Ammon's horn (tissue), 1 donor: ENCODE data around the gene HOXB9.

Experiments
- DNase-seq: peaks from one replicate; pipeline ENCODE4 v3.0.0-alpha.2; 2016; ENCODE audit warnings: low spot score

The HOXB9 gene

GRCh38 chr17:48596000-48596734 is 30.0 kb downstream of the HOXB9 start:
- DNase-seq, result no peak

- no peak for DNase-seq
Observed at GRCh38 chr17:48595278-48595999, 30.7 kb downstream of the HOXB9 start.

GRCh38 chr17:48594538-48595277 is 31.4 kb downstream of the HOXB9 start:
- no peak for DNase-seq

DNA sequence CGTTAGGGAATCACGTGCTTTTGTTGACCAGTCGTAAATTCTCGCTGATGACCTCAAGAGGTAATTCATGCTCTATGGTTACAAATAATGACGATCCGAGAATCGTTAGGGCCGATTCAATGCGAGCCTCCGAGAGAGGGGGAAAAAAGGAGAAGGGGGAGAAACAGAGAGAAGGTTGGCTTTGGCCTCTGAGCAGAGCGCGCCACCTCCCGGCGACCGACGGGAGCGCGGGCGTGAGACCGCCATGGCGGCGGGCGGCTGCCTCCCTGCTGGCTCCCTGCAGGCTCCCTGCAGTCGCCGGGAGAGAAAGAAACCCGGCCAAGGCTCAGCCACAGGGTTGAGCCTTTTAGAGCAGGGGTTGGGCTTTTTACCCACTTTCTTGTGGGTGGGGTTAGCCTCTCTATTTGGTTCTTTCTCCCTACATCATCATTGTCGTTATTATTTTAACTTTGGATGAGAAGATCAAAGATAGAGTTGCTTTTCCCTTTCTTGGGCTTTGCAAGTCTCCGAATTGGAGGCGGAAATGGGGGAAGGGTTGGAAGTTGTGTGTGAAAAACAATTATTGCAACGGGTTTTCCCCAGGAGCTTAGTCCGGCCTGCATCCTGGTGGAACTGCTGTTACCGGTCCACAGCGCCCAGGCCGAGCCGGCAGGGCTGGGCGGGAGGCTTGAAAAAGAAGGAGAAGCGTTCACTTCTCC is 32.2 kb downstream of the HOXB9 start:
- DNase-seq, result no peak

DNA sequence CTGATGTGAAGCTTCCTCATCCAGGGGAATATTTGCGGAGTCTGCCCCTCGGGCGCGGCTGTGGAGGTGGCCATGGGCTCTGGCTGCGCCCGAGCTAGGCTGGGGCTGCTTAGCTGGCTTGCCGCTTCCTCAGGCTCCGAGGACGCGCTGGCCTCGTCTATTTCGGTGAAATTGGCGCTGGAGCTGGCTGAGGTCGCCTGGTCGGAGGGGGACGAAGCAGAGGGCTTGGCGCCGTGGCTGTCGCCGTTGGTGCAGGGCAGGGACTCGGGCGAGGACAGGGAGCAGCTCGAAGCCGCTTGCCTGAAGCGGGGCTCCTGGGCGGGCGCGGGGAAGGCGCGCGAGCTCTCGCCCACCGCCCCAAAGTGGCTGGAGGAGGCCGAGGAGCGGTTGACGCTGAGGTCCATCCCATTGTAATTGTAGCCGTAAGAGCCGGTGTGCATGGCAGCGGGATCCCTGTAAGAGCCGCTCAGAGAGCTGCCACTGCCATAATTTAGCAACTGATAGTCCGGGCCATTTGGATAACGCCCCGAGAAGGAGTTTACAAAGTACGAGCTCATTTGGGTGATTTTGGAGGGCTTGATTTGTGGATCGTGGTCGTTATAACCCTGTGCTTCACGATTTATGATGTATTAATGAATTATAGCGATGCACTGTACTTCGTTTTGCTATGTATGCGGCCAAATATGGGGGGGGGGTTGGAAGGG is 32.9 kb downstream of the HOXB9 start, which contains the start of gene HOXB5:
HOXB5 (minus strand) TSS at position 654 of the 704 bp plus-strand sequence; CDS start at position 557, 97 bp downstream.
- no peak for DNase-seq

DNA sequence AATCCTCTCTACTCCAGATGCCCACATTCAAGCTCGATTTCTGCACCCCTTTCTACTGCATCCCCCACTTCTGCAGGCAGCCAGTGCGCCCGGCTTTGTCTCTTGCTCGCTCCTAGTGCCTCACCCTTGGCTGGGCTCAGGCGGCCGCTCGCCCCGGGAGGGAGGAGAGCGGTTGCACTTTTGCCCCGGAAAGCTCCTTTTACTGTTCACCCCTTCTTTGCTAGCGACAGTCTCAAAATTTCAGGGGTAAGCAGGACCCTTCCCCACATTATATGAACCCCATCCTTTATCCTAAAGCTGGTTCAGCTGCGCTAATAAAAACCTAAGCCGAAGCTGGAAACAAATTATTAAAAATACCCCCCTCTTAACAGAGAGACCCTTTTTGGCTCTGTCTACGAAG is 33.6 kb downstream of the HOXB9 start:
- no peak for DNase-seq

DNA sequence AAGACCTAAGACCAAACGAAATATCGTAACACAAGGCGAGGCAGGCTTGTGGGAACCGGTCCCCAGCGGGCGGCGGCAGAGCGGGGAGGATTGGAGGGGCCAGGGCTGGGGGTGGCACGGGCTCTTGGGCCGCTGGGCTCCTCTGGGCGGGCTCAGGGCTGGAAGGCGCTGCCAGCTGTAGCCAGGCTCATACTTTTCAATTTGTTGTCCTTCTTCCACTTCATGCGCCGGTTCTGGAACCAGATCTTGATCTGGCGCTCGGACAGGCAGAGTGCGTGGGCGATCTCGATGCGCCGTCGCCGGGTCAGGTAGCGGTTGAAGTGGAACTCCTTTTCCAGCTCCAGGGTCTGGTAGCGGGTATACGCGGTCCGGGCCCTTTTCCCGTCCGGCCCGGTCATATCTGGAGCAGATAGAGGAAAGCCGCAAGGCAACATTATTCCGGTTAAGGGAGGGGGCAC is 34.1 kb downstream of the HOXB9 start:
- DNase-seq, result no peak

- no peak for DNase-seq
Observed at GRCh38 chr17:48591255-48592056, 34.7 kb downstream of the HOXB9 start.

DNA sequence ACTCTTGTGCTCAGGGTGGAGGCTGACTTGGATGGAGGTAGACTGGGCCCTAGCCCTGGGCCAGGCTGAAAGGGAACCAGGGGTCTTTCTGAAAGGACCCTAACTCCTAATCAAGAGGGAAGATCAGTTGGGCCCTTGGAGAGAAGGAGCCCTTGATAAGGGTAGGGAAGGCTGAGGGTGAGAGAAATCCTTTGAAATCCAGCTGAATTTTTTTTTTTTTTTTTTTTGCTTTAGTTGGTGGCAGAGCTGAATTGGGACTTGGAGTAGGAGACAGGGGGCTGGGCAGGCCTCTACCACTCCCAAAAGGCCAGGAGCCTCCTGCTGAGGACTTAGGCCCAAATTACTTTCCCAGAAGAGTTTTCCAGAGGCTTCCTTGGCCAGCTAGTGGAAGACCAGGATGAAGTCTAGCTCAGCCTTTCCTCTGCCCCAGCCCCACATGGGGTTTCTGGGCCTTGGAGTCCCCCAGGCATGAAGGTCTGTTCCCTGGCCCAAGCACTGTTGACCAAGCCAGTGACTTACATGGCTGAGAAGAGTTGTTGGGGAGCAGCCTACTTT is 35.5 kb downstream of the HOXB9 start:
- DNase-seq, result no peak

- no peak for DNase-seq
Observed at GRCh38 chr17:48589831-48590606, 36.1 kb downstream of the HOXB9 start, which contains the start of gene HOXB3. Gene HOXB3 (minus strand): TSS chr17:48590241. CDS start chr17:48552474, 37,767 bp downstream.

DNA sequence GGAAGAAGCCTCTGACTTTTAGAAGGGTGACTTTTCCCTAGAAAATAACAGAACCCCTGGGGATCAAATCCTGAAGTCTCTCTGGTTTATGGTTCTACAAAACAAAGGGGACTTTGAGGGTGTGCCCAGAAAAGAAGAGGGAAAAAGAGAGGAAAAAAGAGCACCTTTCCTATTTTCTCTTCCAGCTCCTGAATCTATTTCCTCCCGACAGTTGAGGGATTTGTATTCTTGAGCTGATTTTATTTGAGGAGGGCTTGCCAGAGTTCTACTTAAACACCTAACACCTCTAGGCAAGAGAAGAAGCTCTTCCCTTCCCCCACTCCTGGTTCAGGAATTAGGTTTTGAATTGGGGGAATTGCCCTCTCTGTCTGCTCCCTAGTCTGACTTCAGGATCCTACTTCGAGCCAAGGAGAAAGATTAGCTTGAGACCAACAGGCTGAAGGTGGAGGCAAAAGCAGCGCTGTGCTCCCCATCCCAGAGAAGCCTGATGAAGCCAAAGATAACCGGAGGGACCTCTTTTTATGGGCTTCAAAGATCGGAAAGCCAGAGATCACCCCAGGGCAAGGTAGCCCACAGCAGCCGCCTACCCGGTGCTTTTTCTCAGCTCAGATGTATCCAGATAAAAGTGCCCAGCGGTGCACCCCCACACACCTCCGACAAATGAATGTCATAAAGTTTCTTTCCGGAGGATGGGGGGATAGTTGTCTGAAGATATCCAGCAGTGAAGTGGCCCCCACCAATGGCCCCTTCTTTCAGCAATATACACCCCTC is 36.9 kb downstream of the HOXB9 start:
- no peak for DNase-seq

GRCh38 chr17:48588528-48588927 is 37.6 kb downstream of the HOXB9 start:
- no peak for DNase-seq

DNA sequence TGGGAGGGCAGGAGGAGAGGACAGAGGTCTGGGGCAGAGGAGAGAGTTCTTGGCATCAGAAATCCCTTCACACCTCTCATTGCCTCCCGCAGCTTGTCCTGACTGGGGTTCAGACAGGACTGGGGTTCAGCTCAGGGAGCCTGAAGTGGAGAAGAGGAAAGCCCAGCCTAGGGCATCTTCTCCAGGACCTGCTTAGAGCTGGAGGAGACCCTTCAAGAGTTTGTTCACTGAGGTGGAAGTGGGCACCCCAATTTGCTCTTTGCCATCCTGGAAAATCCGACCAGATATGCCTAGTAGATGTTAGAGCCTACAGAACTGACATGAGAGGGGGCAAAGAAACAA is 38.1 kb downstream of the HOXB9 start:
- DNase-seq, result no peak

DNA sequence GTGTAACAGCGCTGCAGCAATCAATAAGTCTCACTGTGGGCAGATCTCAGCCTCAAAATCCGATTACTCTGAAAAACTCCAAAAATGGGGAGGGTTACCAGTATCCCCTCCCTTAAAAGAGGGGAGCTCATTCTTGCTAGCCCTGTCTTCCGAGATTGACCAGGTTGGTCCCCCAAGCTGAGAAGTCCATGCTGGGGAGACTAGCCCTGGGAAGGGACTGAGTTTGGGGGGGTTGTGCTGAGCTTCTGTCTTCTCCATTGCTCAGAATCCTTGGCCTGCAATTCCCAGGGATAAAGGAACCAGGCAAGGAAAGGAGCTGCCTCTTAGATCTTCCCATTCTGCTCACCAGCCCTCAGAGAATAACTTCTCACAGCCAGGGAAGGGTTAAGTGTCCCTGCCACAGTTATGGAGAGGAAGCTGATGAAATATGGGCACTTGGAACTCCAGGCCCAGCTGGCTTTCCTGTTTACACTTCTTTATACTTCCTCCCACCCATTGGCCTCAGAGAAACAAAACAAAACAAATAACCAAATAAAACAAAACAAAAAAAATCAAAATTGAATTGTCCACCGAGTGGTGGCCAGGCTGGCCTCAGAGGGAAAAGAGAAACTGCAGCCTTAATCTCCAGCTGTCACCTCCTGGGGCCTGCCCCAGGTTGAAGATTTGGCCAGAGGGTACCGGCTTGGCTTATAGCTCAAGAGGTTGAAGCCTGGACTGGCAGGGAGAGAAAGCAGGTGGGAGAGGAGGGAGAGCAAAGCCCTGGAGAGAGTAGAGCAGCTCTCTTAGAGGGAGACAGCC is 38.7 kb downstream of the HOXB9 start:
- no peak for DNase-seq

DNA sequence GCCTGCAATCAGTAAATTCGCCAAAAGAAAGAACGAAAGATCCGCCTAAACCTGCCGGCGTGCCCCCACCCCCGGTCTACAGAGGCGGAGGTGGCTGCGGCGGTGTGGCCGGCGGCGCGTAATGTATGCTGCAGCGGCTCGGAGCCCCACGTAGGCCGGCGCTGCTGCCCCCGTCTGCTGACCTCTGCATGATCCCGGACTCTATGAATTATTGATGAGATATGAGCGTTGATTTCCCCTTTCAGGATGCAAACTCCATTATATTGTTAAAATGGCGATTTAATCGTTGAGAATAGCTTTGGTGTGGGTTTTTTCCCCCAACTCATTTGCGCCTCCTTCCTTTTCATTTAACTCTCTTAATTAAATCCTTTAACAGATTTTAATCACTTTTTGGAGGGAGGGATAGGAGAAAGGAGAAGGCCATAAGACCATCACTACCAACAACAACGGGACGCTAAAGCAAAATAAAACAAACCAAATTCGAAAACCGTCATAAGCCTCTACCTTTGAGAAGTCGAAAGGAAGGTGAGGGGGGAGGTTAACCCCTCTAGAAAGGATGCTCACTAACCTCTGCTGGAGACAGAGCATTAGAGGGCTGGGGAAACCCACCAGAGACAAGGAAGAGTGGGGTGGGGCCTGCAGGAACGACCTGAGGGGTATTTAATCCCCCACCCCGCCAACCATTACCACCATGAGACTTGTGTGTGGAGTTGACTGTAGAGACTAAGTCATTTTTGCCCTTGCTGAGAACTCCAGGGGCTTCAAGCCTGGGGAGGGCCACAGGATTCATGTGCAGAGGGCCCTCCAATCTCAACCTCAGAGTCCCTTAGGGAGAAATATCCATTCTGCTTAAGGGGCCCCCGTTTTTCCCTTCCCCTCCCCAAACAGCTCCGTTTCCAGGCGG is 39.6 kb downstream of the HOXB9 start:
- DNase-seq, result no peak

- DNase-seq, result no peak
Observed at GRCh38 chr17:48584223-48584741, 41.9 kb downstream of the HOXB9 start.
